K562 (cell line): ENCODE results near the gene GPR32. TPM values are rescaled to one million over a fixed set of nuclear protein-coding genes. Genes with fewer than 3 reads are reported as not detected.

Source experiments
- EGR1 ChIP-seq: fragments of 450-650 bp; conservative IDR thresholded peaks from 2 replicates; pipeline ENCODE4 v1.6.1; 2017; ENCODE audit warnings: mild to moderate bottlenecking
- HMGXB4 ChIP-seq: sonication (generic); formaldehyde crosslinking; IDR thresholded peaks from 2 replicates; pipeline ENCODE4 v1.8.1; 2023; ENCODE audit warnings: mild to moderate bottlenecking, missing genetic modification reagents
- MLX ChIP-seq, 2 experiments: fragments of 450-650 bp in 1 of 2; sonication (generic) in 1 of 2; formaldehyde crosslinking; conservative IDR thresholded peaks; 2 replicates each; pipeline versions ENCODE4 v1.4.0 to v1.8.1; 2020 to 2022; ENCODE audit warnings: mild to moderate bottlenecking in 1 of 2, missing genetic modification reagents in 1 of 2
- NELFE ChIP-seq: IDR thresholded peaks from 2 replicates; pipeline ENCODE4 v1.6.1; 2011; ENCODE audit warnings: mild to moderate bottlenecking; ENCODE audit not compliant: insufficient read depth, insufficient read length
- PML ChIP-seq: IDR thresholded peaks from 2 replicates; pipeline ENCODE4 v1.6.1; 2012; ENCODE audit warnings: low read length, inconsistent platforms
- USF2 ChIP-seq: sonication (generic); formaldehyde crosslinking; IDR thresholded peaks from 2 replicates; pipeline ENCODE4 v1.5.0; 2020; ENCODE audit warnings: missing genetic modification reagents
- ZNF318 ChIP-seq, 2 experiments: fragments of 450-650 bp; IDR thresholded peaks; 2 replicates each; pipeline ENCODE4 v1.6.1; 2016; ENCODE audit warnings: mild to moderate bottlenecking in 2 of 2, borderline replicate concordance in 1 of 2, low read depth in 1 of 2, moderate library complexity in 1 of 2
- polyA plus RNA-seq, 8 experiments: library from polyadenylated mRNA; depleted of rRNA in 4 of 8; stranded (reverse) in 5 of 8; unstranded in 3 of 8; fragments of >200 nt; fragmentation: Nextera tagmentation in 2 of 8; fragmentation: Illumina TruSeq in 1 of 8; extraction: Ambion mirVana in 2 of 8; extraction: Trizol in 1 of 8; gene quantifications; 2 replicates each; pipeline versions ENCODE4 v1.2.1 to v1.2.3, GENCODE V29; 2011 to 2014; ENCODE audit warnings: inconsistent platforms in 1 of 8, missing spikeins in 1 of 8
- total RNA-seq, 7 experiments: library from RNA; depleted of rRNA in 6 of 7; stranded (reverse); fragments of >200 nt in 6 of 7; fragmentation: Illumina TruSeq in 2 of 7; extraction: Trizol in 2 of 7; gene quantifications; 2 replicates each; pipeline versions ENCODE4 v1.2.1 to v1.2.3, GENCODE V29; 2011 to 2021; ENCODE audit warnings: low replicate concordance in 1 of 7

Gene GPR32
- total and polyA plus RNA-seq, 9 of the 15 experiments (the other 6 are each of a cell fraction or from before 2014, with no cell fraction given) = not detected

- TF ChIP-seq HMGXB4 (CRISPR knock-in tag) (peak; percentile 89), PML (peak; percentile 96), EGR1 (no peak; the same call in 1 of the 2 replicates), NELFE (peak; percentile 13), ZNF318 (IDR thresholded peaks at IDR 0.05; ENCODE audit: borderline replicate concordance in 1 of 2, low read depth in 1 of 2) (0 out of 4 replicates have a peak, but pooled peaks of 1 of the 2 experiments have one; percentile 18), USF2 (CRISPR knock-in tag) (peak; percentile 96), MLX (CRISPR knock-in tag; conservative IDR thresholded peaks at IDR 0.05) (no peak; a peak in 1 of 4 replicates)
Measured at GRCh38 chr19:50804420-50805272, 34.4 kb downstream of the GPR32 start (continued).
